ENCODE data around the gene TBX21.

- no peak for TF ChIP-seq POLR2A (IDR thresholded peaks at IDR 0.05)
- no peak for TF ChIP-seq CTCF (IDR thresholded peaks at IDR 0.05)
Observed at GRCh38 chr17:47736501-47737495, 3.8 kb downstream of the TBX21 start.
